Ureter (tissue), 1 donor: ENCODE results near the gene RPL41. TPM values are rescaled to one million over a fixed set of nuclear protein-coding genes. Genes with fewer than 3 reads are reported as not detected.
"Not testable (repeated sequence)": the region's sequence is repeated elsewhere in the genome, so short reads cannot be mapped to it uniquely, and the experiment has no call there.

Experiments used
- DNase-seq: peaks from one replicate; pipeline ENCODE4 v3.0.0-alpha.2; 2020; ENCODE audit warnings: low spot score
- total RNA-seq: library from RNA; stranded (reverse); gene quantifications from one replicate; pipeline ENCODE4 v1.2.4, GENCODE V29; 2023
- donor health status: DM: yes; HTN: yes; CAD: no.

The RPL41 gene
- total RNA-seq, 1 donor from 2014 or later = 5,339 TPM

GRCh38 chr12:56103066-56103711 lies 13.2 kb upstream of the RPL41 start:
- no peak for DNase-seq

- DNase-seq = no peak
These were observed 12.7 kb upstream of the RPL41 start for GRCh38 chr12:56103823-56104108.

GRCh38 chr12:56104109-56104814 lies 12.2 kb upstream of the RPL41 start, which contains the start of gene PA2G4:
PA2G4 (plus strand) TSS chr12:56104559; CDS start chr12:56104738, 179 bp downstream.
- DNase-seq = peak; percentile 97

- DNase-seq = no peak
These were observed 11.4 kb upstream of the RPL41 start for GRCh38 chr12:56104815-56105608.

GRCh38 chr12:56105609-56105902 lies 10.9 kb upstream of the RPL41 start:
- no peak for DNase-seq

- no peak for DNase-seq
These were observed 9.2 kb upstream of the RPL41 start for GRCh38 chr12:56107242-56107641.

- no peak for DNase-seq
These were observed 5.9 kb upstream of the RPL41 start for GRCh38 chr12:56110571-56110970.

- DNase-seq = no peak
These were observed 2.3 kb upstream of the RPL41 start for GRCh38 chr12:56114084-56114483.

GRCh38 chr12:56115329-56115728 lies 1.1 kb upstream of the RPL41 start:
- no peak for DNase-seq

GRCh38 chr12:56117082-56117706 lies 761 bp downstream of the RPL41 start:
- DNase-seq = not testable (repeated sequence)

GRCh38 chr12:56117778-56118687 lies 1.6 kb downstream of the RPL41 start, which contains the start of gene ZC3H10:
ZC3H10 (plus strand) TSS chr12:56118266; CDS start chr12:56120563, 2,297 bp downstream.
- DNase-seq = peak; percentile 99

GRCh38 chr12:56118688-56119357 lies 2.4 kb downstream of the RPL41 start:
- DNase-seq = no peak

GRCh38 chr12:56119361-56119796 lies 2.9 kb downstream of the RPL41 start:
- DNase-seq = peak; percentile 82

GRCh38 chr12:56120158-56120846 lies 3.9 kb downstream of the RPL41 start:
- DNase-seq = no peak

- DNase-seq = no peak
These were observed 4.9 kb downstream of the RPL41 start for GRCh38 chr12:56121204-56121870.

- DNase-seq = no peak
These were observed 6.2 kb downstream of the RPL41 start for GRCh38 chr12:56122637-56123036.

GRCh38 chr12:56124133-56124532 lies 7.7 kb downstream of the RPL41 start:
- DNase-seq = no peak

- DNase-seq = no peak
These were observed 10.4 kb downstream of the RPL41 start for GRCh38 chr12:56126732-56127239.

- DNase-seq = no peak
These were observed 11.1 kb downstream of the RPL41 start for GRCh38 chr12:56127485-56127887.
